SK-N-SH (cell line): ENCODE results near the gene PAN2.

ENCODE experiments used
- CTCF ChIP-seq: fragments of 200-600 bp; sonication (generic); IDR thresholded peaks from 2 replicates; pipeline ENCODE4 v1.6.1; 2017; ENCODE audit warnings: antibody characterized with exemption, mild to moderate bottlenecking, moderate library complexity
- JUND ChIP-seq: IDR thresholded peaks from 2 replicates; pipeline ENCODE4 v1.4.0; 2012
- POLR2AphosphoS5 ChIP-seq: IDR thresholded peaks from 2 replicates; pipeline ENCODE4 v1.6.1; 2012; ENCODE audit warnings: low read depth, low read length
- SIN3A ChIP-seq: IDR thresholded peaks from 2 replicates; pipeline ENCODE4 v1.6.1; 2012; ENCODE audit warnings: low read depth, mild to moderate bottlenecking, low read length, moderate library complexity, borderline replicate concordance
- TEAD4 ChIP-seq: IDR thresholded peaks from 2 replicates; pipeline ENCODE4 v1.4.0; 2012; ENCODE audit warnings: mild to moderate bottlenecking, borderline replicate concordance; ENCODE audit not compliant: insufficient read depth

- no peak for TF ChIP-seq POLR2AphosphoS5
- no peak for TF ChIP-seq SIN3A
- TF ChIP-seq TEAD4 = no peak
- no peak for TF ChIP-seq CTCF
- TF ChIP-seq JUND = no peak
Measured at GRCh38 chr12:56332512-56333196, 1.1 kb downstream of the PAN2 start.
